K562 (cell line): ENCODE measurements around the gene FAM24B. TPM values are rescaled to one million over a fixed set of nuclear protein-coding genes. Genes with fewer than 3 reads are reported as not detected.

ENCODE experiments used
- STAT6 ChIP-seq: sonication (generic); formaldehyde crosslinking; IDR thresholded peaks from 2 replicates; pipeline ENCODE4 v1.8.1; 2023; ENCODE audit warnings: mild to moderate bottlenecking, missing genetic modification reagents
- THAP7 ChIP-seq: fragments of 250-450 bp; sonication (Bioruptor Pico); IDR thresholded peaks from 2 replicates; pipeline ENCODE4 v1.5.0; 2021
- TRIM28 ChIP-seq: fragments of 450-650 bp; IDR thresholded peaks from 2 replicates; pipeline ENCODE4 v1.6.1; 2017
- ZMIZ1 ChIP-seq, 2 experiments: fragments of 150-350 bp in 1 of 2; IDR thresholded peaks; 2 replicates each; pipeline ENCODE4 v1.6.1; 2012 to 2016; ENCODE audit warnings: low read depth in 2 of 2, low read length in 2 of 2, mild to moderate bottlenecking in 1 of 2, moderate library complexity in 1 of 2
- polyA plus RNA-seq, 8 experiments: library from polyadenylated mRNA; depleted of rRNA in 4 of 8; stranded (reverse) in 5 of 8; unstranded in 3 of 8; fragments of >200 nt; fragmentation: Nextera tagmentation in 2 of 8; fragmentation: Illumina TruSeq in 1 of 8; extraction: Ambion mirVana in 2 of 8; extraction: Trizol in 1 of 8; gene quantifications; 2 replicates each; pipeline versions ENCODE4 v1.2.1 to v1.2.3, GENCODE V29; 2011 to 2014; ENCODE audit warnings: inconsistent platforms in 1 of 8, missing spikeins in 1 of 8
- total RNA-seq, 7 experiments: library from RNA; depleted of rRNA in 6 of 7; stranded (reverse); fragments of >200 nt in 6 of 7; fragmentation: Illumina TruSeq in 2 of 7; extraction: Trizol in 2 of 7; gene quantifications; 2 replicates each; pipeline versions ENCODE4 v1.2.1 to v1.2.3, GENCODE V29; 2011 to 2021; ENCODE audit warnings: low replicate concordance in 1 of 7

FAM24B gene
- total and polyA plus RNA-seq, 9 of the 15 experiments (the other 6 are each of a cell fraction or from before 2014, with no cell fraction given): 6.0 to 19.6 (median 9.2) TPM

GRCh38 chr10:122827302-122827701 lies 52.1 kb downstream of the FAM24B start (continued):
- no peak for TF ChIP-seq STAT6
- no peak for TF ChIP-seq THAP7 (CRISPR knock-in tag)
- TF ChIP-seq ZMIZ1 (IDR thresholded peaks at IDR 0.05; ENCODE audit: low read depth in 2 of 2, low read length in 2 of 2): no peak
- no peak for TF ChIP-seq TRIM28
